ENCODE data around the gene DAGLA. TPM values are rescaled to one million over a fixed set of nuclear protein-coding genes. Genes with fewer than 3 reads are reported as not detected.

DAGLA gene
- total RNA-seq, 4 donors from 2014 or later = 5.8 to 18.9 (median 10.2) TPM

- Histone ChIP-seq H3K9me3 (no peaks in the 10 kb centered on the region), H3K27me3 (no peaks in the 10 kb centered on the region), H3K4me1 (no peaks in the 10 kb centered on the region), H3K4me3 (no peak overlapping the region), H3K27ac (no peak overlapping the region), H3K36me3 (no peaks in the 10 kb centered on the region)
- TF ChIP-seq CTCF (IDR thresholded peaks at IDR 0.05) = no peak
- no peak for TF ChIP-seq POLR2A (IDR thresholded peaks at IDR 0.05)
- DNase-seq = no peak
Measured at GRCh38 chr11:61637277-61637676, 42.9 kb upstream of the DAGLA start.

- TF ChIP-seq CTCF (IDR thresholded peaks at IDR 0.05) = no peak
- H3K27me3 ChIP-seq = no peaks in the 10 kb centered on the region
- H3K27ac ChIP-seq = no peak overlapping the region
- no peaks in the 10 kb centered on the region for H3K9me3 ChIP-seq
- no peaks in the 10 kb centered on the region for H3K36me3 ChIP-seq
- no peak overlapping the region for H3K4me3 ChIP-seq
- no peak for DNase-seq
- H3K4me1 ChIP-seq = no peaks in the 10 kb centered on the region
Measured at GRCh38 chr11:61639816-61640443, 40.3 kb upstream of the DAGLA start.

- DNase-seq = no peak
- TF ChIP-seq POLR2A (IDR thresholded peaks at IDR 0.05) (no peak), CTCF (IDR thresholded peaks at IDR 0.05) (no peak)
- H3K4me1 ChIP-seq = no peaks in the 10 kb centered on the region
Measured at GRCh38 chr11:61642162-61642561, 38.0 kb upstream of the DAGLA start.

GRCh38 chr11:61645179-61645868, 34.9 kb upstream of the DAGLA start:
- H3K36me3 ChIP-seq = no peaks in the 10 kb centered on the region
- TF ChIP-seq CTCF (IDR thresholded peaks at IDR 0.05) (no peak), POLR2A (IDR thresholded peaks at IDR 0.05) (no peak)
- H3K9me3 ChIP-seq = no peaks in the 10 kb centered on the region
- no peaks in the 10 kb centered on the region for H3K4me1 ChIP-seq
- DNase-seq = no peak
- H3K27ac ChIP-seq = no peak overlapping the region
- no peak overlapping the region for H3K4me3 ChIP-seq
- no peaks in the 10 kb centered on the region for H3K27me3 ChIP-seq

More at GRCh38 chr11:61642162-61642561, 38.0 kb upstream of the DAGLA start:
- Histone ChIP-seq H3K36me3 (no peaks in the 10 kb centered on the region), H3K9me3 (no peaks in the 10 kb centered on the region), H3K4me3 (no peak overlapping the region), H3K27ac (no peak overlapping the region), H3K27me3 (no peaks in the 10 kb centered on the region)

GRCh38 chr11:61647529-61647928, 32.7 kb upstream of the DAGLA start:
- Histone ChIP-seq H3K27ac (no peak overlapping the region), H3K4me3 (no peak overlapping the region), H3K27me3 (no peaks in the 10 kb centered on the region), H3K9me3 (no peaks in the 10 kb centered on the region), H3K36me3 (no peaks in the 10 kb centered on the region), H3K4me1 (no peaks in the 10 kb centered on the region)
- no peak for DNase-seq
- TF ChIP-seq POLR2A (IDR thresholded peaks at IDR 0.05) = no peak
- no peak for TF ChIP-seq CTCF (IDR thresholded peaks at IDR 0.05)
